Memory B cell (primary cell): Measurements from ENCODE around the gene FAXDC2.
"Not testable (repeated sequence)": the region's sequence is repeated elsewhere in the genome, so short reads cannot be mapped to it uniquely, and the experiment has no call there.

Source experiments
- ATAC-seq: fragments of 150-1000 bp; cut with Tn5 transposase; 2 replicates; pipeline ENCODE4 v1.10.0; 2021; ENCODE audit warnings: low read depth, mild to moderate bottlenecking, moderate library complexity
- DNase-seq, 2 donors: peaks; one replicate each; pipeline ENCODE4 v3.0.0; 2022; ENCODE audit warnings: low spot score in 2 of 2
- H3K27ac Mint-ChIP-seq: one replicate; pipeline ENCODE4 v1.8.0; 2022; ENCODE audit warnings: mild to moderate bottlenecking, moderate library complexity, mixed read lengths
- H3K27me3 Mint-ChIP-seq: one replicate; pipeline ENCODE4 v1.8.0; 2022; ENCODE audit warnings: mixed read lengths
- H3K36me3 Mint-ChIP-seq: one replicate; pipeline ENCODE4 v1.8.0; 2022; ENCODE audit warnings: mild to moderate bottlenecking, mixed read lengths
- H3K4me1 Mint-ChIP-seq: one replicate; pipeline ENCODE4 v1.8.0; 2022; ENCODE audit warnings: mixed read lengths
- H3K4me3 Mint-ChIP-seq: one replicate; pipeline ENCODE4 v1.8.0; 2022; ENCODE audit warnings: mild to moderate bottlenecking, moderate library complexity, mixed read lengths
- H3K9me3 Mint-ChIP-seq: one replicate; pipeline ENCODE4 v1.8.0; 2022; ENCODE audit warnings: mixed read lengths

The FAXDC2 gene

DNA sequence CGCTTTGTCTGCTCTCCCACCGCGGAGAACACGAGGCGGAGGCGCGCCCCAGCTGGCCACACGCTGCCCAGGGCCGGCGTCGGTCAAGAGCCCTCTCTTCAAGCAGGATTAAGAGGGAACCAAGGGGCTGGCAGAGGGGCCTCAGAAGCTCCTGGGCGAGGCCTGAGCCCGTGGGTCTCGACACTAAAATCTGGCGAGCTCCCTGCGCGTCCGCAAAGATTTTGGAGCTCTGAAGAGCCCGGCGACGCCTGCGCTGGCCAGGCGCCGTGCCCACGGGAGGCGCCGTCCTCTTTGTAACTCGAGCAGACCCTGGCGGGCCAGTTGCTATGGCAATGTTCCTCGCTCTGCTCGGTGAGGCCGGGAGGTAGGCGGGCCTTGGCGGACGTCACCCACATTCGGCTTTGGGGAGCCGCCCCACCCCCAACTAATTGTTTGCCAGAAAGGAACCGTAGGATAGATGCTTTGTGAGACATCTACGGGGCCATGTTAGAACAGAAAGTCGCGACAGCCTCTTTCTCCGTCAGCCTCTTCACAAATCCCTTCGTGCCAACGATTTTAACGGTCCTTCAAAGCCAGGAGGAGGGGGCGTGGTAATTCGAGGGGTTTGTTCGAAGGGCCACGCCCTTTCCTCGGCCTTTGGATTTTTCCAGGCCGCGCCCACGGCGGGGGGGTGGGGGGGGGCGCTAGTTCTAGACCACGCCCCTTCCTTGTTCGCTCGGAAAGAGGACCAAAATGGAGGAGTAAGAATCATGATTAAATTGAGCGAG lies 7.3 kb upstream of the FAXDC2 start:
- Mint-ChIP-seq H3K4me1 (peaks cover 27% of the 10 kb centered on the region), H3K4me3 (peak overlapping the region; percentile 93)

DNA sequence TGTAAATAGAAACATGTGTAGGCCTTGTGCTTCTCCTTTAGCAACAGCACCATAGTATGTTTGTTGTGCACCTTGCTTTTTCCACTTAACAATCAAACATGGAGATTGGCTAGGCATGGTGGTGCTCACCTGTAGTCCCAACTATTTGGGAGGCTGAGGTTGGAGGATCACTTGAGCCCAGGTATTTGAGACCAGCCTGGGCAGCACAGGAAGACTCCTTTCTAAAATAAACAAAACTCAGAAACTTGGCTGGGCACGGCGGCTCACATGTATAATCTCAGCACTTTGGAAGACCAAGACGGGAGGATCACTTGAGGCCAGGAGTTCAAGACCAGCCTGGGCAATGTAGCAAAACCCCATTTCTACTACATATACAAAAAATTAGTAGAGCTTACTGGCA lies 948 bp upstream of the FAXDC2 start:
- Mint-ChIP-seq H3K9me3 (no peaks in the 10 kb centered on the region), H3K36me3 (no peaks in the 10 kb centered on the region), H3K27me3 (no peaks in the 10 kb centered on the region), H3K27ac (no peak overlapping the region), H3K4me3 (no peak overlapping the region), H3K4me1 (no peaks in the 10 kb centered on the region)
- ATAC-seq, result no peak
- no peak for DNase-seq

More for the DNA sequence above, 7.3 kb upstream of the FAXDC2 start:
- Mint-ChIP-seq H3K27ac (peak overlapping the region; percentile 94), H3K36me3 (peaks cover 3% of the 10 kb centered on the region), H3K9me3 (no peaks in the 10 kb centered on the region), H3K27me3 (no peaks in the 10 kb centered on the region)
- DNase-seq, result peak; percentile 81 to 82
- peak; percentile 57 for ATAC-seq

DNA sequence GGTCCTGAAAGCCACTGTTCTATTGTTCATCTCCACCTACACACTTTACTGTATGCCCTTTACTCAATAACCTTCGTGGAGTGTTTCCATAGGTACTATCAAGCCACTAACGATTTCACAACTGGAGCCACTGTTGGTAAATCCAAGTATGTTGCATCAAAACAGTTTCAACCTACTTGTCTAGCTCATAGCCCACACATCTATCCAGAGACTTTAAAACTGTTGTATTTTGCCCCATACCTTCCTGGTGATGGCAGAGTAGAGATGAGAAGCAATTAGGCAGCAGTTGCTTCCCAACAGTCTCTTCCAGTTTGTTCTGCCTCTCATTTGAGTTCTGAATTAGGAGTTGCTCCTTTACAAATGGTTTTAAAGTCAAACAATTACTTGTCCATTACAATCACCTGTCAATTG lies 607 bp downstream of the FAXDC2 start:
- Mint-ChIP-seq H3K4me1 (no peaks in the 10 kb centered on the region), H3K27ac (no peak overlapping the region), H3K4me3 (no peak overlapping the region), H3K9me3 (no peaks in the 10 kb centered on the region), H3K36me3 (no peaks in the 10 kb centered on the region), H3K27me3 (no peaks in the 10 kb centered on the region)
- ATAC-seq, result no peak
- DNase-seq, result no peak

DNA sequence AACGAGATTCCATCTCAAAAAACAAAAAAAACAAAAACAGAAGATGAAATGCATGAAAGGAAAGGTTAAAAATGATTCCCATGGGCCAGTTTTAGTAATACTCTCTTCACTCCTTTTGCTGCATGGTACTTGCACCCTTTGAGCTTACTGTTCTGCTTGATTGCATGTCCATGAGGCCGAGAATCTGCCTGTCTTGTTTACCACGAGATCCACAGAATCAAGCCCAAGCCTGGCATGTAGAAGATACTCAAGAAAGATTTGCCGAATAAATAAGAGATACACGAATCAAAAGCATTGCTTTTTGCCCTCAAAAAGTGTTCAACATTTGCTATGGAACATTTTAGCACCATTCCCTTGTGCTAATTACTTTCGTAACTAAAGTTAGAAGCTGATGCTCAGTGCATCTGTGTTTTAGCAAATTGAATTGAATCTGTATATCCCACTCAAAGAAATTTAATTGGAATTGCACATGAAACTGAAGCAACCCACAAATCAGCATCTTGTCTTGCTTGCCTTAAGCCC lies 1.1 kb downstream of the FAXDC2 start:
- H3K4me3 Mint-ChIP-seq, result no peak overlapping the region
- H3K4me1 Mint-ChIP-seq, result no peaks in the 10 kb centered on the region
- no peak overlapping the region for H3K27ac Mint-ChIP-seq
- H3K27me3 Mint-ChIP-seq, result no peaks in the 10 kb centered on the region
- H3K9me3 Mint-ChIP-seq, result no peaks in the 10 kb centered on the region
- ATAC-seq (no peak), DNase-seq (no peak)
- H3K36me3 Mint-ChIP-seq, result no peaks in the 10 kb centered on the region

DNA sequence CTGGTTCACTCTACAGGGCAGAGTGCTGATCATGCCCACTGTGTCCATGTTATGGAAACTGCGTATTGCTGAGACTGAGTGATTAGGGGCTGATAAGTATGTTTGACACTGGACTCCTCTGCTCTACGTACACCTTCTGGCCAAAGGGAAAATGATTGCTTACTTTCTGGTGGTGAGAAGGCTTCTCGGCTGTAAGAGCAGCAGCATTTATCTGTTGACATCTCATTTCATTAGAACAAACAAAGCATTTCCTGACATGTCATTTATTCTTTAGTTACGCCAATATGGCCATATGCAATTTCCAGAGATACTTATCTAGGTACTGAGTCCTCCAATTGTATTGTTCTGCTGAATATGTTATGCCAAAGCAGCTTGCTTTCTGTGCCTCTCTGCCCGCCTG lies 5.6 kb downstream of the FAXDC2 start:
- H3K27ac Mint-ChIP-seq, result no peak overlapping the region
- DNase-seq (no peak), ATAC-seq (no peak)
- no peaks in the 10 kb centered on the region for H3K9me3 Mint-ChIP-seq
- H3K36me3 Mint-ChIP-seq, result no peaks in the 10 kb centered on the region
- H3K4me3 Mint-ChIP-seq, result no peak overlapping the region
- H3K27me3 Mint-ChIP-seq, result no peaks in the 10 kb centered on the region
- H3K4me1 Mint-ChIP-seq, result no peaks in the 10 kb centered on the region

DNA sequence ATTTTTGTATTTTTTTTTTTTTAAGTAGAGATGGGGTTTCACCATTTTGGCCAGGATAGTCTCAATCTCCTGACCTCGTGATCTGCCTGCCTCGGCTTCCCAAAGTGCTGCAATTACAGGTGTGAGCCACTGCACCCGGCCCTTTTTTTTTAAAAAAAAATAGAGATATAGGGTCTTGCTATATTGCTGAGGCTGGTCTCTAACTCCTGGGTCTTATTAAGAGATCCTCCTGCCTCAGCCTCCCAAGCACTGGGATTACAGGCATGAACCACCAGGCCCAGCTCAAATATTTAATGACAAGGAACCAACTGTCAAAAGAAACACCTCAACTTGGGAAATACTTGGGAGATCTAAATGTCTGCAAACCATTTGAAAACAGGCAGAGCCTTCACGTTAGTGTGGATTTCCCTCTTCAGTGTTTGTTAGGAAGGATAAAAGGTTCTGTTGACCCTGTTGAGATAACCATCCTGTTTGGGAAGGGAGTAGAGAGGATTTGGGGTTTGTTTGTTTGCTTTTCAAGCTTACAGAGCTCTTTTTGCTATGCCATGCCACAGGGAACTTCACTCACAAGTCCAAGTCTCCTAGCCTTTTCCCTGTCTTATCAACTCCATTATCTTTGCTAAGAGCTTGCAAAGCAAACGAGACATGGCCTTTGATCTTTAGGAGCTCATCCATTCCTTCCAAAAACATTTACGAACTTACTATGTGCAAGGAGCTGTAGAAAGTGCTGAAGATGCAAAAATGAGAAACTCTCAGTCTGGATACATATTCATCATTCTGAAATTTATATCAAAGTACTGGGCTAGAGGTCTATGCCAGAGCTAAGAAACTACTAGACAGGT lies 7.5 kb downstream of the FAXDC2 start:
- H3K4me3 Mint-ChIP-seq, result no peak overlapping the region
- H3K36me3 Mint-ChIP-seq, result no peaks in the 10 kb centered on the region
- no peak overlapping the region for H3K27ac Mint-ChIP-seq
- no peaks in the 10 kb centered on the region for H3K27me3 Mint-ChIP-seq
- H3K9me3 Mint-ChIP-seq, result no peaks in the 10 kb centered on the region
- H3K4me1 Mint-ChIP-seq, result no peaks in the 10 kb centered on the region
- no peak for ATAC-seq
- no peak for DNase-seq

DNA sequence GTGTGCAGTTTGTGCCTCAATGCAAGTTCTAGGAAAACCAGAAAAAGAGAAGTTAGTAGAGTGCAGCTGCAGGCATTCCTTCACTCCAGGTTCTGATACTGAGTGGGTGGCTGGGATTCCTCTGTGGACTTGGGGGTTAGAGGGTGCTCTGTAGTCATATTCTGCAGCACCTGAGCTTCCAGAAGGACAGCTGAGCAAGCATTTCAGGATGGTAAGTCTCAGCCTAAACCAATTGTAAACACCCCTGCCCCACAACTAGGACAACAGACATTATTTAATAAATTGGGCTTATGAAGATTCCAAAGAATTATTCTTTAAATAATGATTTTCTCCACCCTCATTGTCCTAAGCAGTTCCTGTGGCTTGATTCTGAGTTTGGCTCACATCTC lies 9.1 kb downstream of the FAXDC2 start:
- DNase-seq (no peak), ATAC-seq (no peak)
- H3K9me3 Mint-ChIP-seq, result no peaks in the 10 kb centered on the region
- H3K36me3 Mint-ChIP-seq, result peaks cover 2% of the 10 kb centered on the region
- H3K4me1 Mint-ChIP-seq, result no peaks in the 10 kb centered on the region
- H3K27me3 Mint-ChIP-seq, result no peaks in the 10 kb centered on the region
- no peak overlapping the region for H3K27ac Mint-ChIP-seq
- H3K4me3 Mint-ChIP-seq, result no peak overlapping the region

DNA sequence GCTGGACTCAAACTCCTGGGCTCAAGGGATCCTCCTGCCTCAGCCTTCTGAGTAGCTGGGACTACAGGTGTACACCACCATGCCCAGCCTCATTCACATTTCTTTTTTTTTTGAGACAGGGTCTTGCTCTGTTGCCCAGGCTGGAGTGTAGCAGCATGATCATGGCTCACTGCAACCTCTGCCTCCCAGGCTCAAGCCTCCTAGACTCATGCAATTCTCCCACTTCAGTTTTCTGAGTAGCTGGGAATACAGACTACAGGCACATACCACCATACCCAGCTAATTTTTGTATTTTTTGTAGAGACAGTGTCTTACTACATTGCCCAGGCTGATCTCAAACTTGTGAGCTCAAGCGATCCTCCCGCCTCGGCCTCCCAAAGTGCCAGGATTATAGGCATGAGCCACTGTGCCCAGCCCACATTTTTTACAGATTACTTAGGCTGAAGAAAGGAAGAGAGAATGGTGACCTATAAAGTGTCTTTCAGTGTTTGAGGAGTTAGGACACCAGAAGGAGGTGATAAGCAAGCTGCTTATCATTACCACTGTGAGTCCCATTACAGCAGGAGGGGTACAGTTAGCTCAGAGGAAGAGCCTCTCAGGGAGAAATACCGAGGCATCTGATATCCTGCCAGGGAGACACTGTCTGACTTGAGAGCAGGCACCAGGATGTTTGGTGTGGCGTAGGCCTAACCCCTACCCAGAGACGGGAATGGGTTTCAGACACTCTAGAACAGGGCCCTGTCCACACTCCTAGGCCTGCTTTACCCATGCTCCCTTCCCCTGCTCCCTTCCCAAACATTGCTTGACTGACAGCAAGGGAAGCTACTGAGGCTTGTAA lies 9.7 kb downstream of the FAXDC2 start:
- DNase-seq, result no peak
- H3K27me3 Mint-ChIP-seq, result no peaks in the 10 kb centered on the region
- peaks cover 2% of the 10 kb centered on the region for H3K36me3 Mint-ChIP-seq
- no peak overlapping the region for H3K27ac Mint-ChIP-seq
- ATAC-seq, result no peak
- H3K4me1 Mint-ChIP-seq, result no peaks in the 10 kb centered on the region
- H3K4me3 Mint-ChIP-seq, result no peak overlapping the region
- H3K9me3 Mint-ChIP-seq, result no peaks in the 10 kb centered on the region

DNA sequence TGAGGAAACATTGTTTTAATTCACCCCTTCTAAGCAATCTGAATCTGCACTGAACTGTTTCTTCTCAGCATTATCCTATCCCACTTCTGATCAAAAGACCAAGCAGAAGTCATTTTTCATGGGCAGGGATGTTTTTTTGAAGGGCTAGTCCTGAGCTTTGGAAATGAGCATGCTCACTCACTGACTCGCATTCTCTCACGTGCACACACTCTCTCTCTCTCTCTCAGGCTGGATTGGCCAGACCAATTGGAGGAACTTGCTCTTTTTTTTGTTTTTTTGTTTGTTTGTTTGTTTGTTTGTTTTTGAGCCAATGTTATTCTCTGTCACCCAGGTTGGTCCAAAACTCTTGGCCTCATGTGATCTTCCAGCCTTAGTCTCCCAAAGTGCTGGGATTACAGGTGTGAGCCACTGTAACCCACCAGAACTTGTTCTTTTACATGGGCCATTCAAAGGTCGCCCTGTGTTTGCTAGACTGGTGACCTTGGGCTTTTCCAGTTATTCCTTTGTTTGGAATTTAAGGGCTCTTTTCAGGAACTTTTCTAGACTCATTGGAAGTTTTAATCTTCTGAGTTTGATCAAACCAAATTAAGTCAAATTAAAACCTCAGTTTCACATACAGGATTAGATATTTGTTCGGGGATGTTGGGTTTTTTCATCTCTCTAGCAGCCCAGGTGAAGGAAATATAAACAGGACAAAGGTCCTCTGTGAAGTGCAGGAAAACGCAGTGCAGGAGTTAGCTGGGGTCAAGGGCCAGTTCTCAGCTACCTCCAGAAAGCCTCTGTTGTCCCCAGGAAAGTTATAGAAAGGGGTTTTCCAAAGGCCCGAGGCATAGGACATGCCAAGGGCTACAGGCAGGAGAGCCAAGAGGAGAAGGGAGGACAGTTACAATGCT lies 13.1 kb downstream of the FAXDC2 start:
- no peaks in the 10 kb centered on the region for H3K4me1 Mint-ChIP-seq
- no peak overlapping the region for H3K4me3 Mint-ChIP-seq
- DNase-seq (no peak), ATAC-seq (no peak)
- peak overlapping the region; percentile 24 for H3K27ac Mint-ChIP-seq
- peaks cover 2% of the 10 kb centered on the region for H3K36me3 Mint-ChIP-seq
- no peaks in the 10 kb centered on the region for H3K9me3 Mint-ChIP-seq
- H3K27me3 Mint-ChIP-seq, result no peaks in the 10 kb centered on the region

DNA sequence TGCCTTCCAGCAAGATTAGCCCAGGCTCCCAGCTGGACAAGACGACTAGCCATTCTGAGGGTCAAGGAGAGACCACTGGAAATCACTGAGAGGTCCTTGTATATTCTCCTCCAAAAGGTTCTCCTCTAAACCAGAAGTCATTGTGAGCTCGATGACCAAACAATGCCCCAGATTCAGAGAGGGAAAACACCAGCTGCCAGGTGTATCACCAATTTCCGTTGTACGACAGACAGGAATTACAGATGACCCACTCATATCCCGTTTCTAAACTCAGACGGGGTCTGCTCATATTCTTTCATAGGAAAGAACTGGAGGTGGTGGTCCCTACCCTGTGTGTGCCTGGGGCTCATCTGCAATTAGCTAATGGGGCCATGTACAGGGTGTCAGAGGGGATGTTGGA lies 14.2 kb downstream of the FAXDC2 start:
- H3K4me3 Mint-ChIP-seq, result no peak overlapping the region
- no peaks in the 10 kb centered on the region for H3K9me3 Mint-ChIP-seq

DNA sequence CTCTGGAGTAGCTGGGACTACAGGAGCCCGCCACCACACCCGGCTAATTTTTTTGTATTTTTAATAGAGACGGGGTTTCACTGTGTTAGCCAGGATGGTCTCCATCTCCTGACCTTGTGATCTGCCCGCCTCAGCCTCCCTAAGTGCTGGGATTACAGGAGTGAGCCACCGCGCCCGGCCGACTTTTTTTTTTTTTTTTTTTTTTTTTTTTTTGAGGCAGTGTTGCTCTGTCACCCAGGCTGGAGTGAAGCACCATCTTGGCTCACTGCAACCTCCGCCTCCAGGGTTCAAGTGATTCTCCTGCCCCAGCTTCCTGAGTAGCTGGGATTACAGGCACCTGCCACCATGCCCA lies 14.7 kb downstream of the FAXDC2 start:
- not testable (repeated sequence) for DNase-seq, H3K4me3 Mint-ChIP-seq, H3K9me3 Mint-ChIP-seq, ATAC-seq, H3K4me1 Mint-ChIP-seq, H3K27ac Mint-ChIP-seq, H3K36me3 Mint-ChIP-seq, H3K27me3 Mint-ChIP-seq

More for the DNA sequence above, 14.2 kb downstream of the FAXDC2 start:
- peaks cover 2% of the 10 kb centered on the region for H3K36me3 Mint-ChIP-seq
- ATAC-seq (no peak), DNase-seq (no peak)
- no peak overlapping the region for H3K27ac Mint-ChIP-seq
- no peaks in the 10 kb centered on the region for H3K27me3 Mint-ChIP-seq
- H3K4me1 Mint-ChIP-seq, result no peaks in the 10 kb centered on the region

DNA sequence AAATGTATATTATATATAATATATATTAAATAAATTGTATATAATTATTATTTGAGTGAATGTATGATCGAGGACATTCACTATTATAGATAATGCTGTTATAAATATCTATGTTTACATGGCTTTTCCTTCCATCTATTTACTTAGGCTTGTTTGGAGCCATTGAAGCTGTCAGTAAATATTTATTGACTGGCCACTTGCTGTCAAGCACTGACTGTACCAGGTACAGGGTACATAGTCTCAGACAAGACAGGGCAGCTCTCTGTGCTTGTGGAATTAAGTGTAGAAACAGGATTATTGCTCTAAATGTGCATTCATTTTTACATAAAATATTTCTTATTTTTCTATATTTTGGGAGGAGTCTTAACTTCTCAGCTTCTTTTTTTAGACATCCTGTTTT lies 16.4 kb downstream of the FAXDC2 start:
- ATAC-seq (no peak), DNase-seq (no peak)
- no peaks in the 10 kb centered on the region for H3K27me3 Mint-ChIP-seq
- no peak overlapping the region for H3K4me3 Mint-ChIP-seq
- peaks cover 2% of the 10 kb centered on the region for H3K36me3 Mint-ChIP-seq
- no peaks in the 10 kb centered on the region for H3K9me3 Mint-ChIP-seq
- H3K27ac Mint-ChIP-seq, result no peak overlapping the region
- peaks cover 6% of the 10 kb centered on the region for H3K4me1 Mint-ChIP-seq

DNA sequence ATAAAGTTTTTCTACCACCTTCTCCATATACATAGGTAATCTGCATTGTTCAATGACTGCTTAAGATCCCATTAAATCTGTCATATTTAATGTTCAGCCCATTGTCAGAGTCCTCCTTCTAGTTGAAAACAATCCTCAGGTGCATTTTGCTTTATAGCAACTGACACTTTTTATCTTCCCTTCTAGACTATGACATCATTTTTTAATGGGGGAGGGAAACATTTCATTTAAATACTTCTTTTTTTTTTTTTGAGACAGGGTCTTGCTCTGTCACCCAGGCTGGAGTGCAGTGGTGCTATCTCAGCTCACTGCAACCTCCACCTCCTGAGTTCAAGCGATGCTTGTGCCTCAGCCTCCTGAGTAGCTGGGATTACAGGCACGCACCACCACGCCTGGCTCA lies 17.6 kb downstream of the FAXDC2 start:
- not testable (repeated sequence) for H3K4me3 Mint-ChIP-seq, H3K27ac Mint-ChIP-seq, H3K4me1 Mint-ChIP-seq, H3K36me3 Mint-ChIP-seq, ATAC-seq, H3K9me3 Mint-ChIP-seq, DNase-seq, H3K27me3 Mint-ChIP-seq
